Measurements from ENCODE around the gene CERK. TPM values are rescaled to one million over a fixed set of nuclear protein-coding genes. Genes with fewer than 3 reads are reported as not detected.

CERK gene, protein sequence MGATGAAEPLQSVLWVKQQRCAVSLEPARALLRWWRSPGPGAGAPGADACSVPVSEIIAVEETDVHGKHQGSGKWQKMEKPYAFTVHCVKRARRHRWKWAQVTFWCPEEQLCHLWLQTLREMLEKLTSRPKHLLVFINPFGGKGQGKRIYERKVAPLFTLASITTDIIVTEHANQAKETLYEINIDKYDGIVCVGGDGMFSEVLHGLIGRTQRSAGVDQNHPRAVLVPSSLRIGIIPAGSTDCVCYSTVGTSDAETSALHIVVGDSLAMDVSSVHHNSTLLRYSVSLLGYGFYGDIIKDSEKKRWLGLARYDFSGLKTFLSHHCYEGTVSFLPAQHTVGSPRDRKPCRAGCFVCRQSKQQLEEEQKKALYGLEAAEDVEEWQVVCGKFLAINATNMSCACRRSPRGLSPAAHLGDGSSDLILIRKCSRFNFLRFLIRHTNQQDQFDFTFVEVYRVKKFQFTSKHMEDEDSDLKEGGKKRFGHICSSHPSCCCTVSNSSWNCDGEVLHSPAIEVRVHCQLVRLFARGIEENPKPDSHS
- total RNA-seq = 19.7 and 63.9 TPM in 2 replicates

DNA sequence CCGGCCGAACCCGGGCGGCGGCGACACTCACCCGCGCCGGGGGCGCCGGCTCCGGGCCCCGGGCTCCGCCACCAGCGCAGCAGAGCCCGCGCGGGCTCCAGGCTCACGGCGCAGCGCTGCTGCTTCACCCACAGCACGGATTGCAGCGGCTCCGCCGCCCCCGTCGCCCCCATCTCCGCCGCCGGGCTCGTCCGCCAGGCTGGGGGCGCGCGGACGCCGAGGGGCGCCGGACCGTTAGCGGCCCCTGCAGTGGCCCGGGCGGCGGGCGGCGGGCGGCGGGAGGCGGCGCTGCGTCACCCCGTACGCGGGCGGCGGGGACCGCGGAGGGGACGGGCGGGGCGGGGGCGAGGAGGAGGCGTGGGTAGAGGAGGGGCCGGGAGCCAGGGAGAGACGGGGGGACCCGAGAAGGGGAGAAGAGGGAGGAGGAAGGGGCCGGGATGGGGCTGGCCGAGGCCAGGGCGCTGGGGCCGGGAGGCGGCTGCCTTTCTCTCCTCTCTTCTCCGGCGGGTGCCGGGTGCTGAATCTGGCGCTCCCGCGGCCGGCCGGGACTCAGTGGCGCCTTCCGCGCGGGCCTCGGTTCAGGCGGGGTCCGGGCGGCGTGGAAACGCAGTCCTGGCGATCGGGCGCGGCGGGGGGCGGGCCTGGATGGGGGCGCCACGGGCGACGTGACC is at the start of gene CERK:
CERK (minus strand) TSS at position 277 of the 671 bp plus-strand sequence; CDS start at position 173, 104 bp downstream.

DNA sequence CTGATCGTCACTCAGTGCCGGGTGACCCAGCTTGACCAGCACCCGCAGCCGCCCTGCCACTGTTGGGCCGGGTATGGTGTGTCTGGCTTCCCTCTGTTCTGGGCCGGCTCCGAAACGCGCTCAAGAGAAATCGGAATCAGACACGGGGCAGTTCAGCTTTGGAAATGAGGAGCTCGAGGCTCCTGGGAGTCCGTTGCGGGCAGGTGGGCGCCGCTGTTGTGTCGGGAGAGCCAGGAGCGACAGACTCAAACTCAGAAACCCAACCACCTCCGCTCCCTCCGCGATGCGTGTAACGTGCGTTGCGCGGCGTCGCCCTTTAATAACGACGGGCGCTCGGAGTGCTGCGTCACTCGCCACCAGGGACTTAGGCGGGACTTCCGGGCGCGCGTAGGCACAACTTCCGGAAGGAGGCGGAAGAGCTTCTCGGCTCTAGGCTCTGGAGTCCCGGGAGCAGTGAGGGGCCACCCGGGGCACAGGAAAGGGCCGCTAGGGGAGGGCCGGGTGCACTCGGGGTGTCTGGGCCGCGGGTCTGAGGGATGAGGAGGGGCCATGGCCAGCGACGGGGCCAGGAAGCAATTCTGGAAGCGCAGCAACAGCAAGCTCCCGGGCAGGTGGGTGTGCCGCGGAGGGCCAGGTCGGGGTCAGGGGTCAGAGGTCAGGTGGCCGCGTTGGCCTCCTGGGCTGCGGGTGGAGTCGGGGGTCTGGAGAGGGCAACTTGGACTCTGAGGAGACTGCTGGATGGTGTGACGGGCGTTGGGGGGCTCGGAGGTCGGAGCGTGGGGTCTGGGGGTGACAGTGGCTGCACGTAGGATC is 24.4 kb upstream of the CERK start, which contains the start of gene TBC1D22A:
TBC1D22A (plus strand) TSS at position 413 of the 813 bp plus-strand sequence; CDS start at position 550, 137 bp downstream.

Other genes with a start within 250 kb of the CERK start
- under 0.01 and 0.43 TPM in 2 replicates for gene CELSR1, start 200.6 kb downstream of the CERK start, total RNA-seq
- gene GRAMD4, start 117.9 kb downstream of the CERK start, total RNA-seq = 8.4 and 13.6 TPM in 2 replicates
- 18.6 and 21.3 TPM in 2 replicates for gene TBC1D22A, start 24.4 kb upstream of the CERK start, total RNA-seq

All from placental pericyte (primary cell).